SJCRH30 (cell line): ENCODE measurements around the gene PDE8A. TPM values are rescaled to one million over a fixed set of nuclear protein-coding genes. Genes with fewer than 3 reads are reported as not detected.

Experiments used
- DNase-seq, 2 experiments: peaks; one replicate each; pipeline ENCODE4 v3.0.0-alpha.2; 2015 to 2020
- H3K27ac ChIP-seq: fragments of 250-450 bp; sonication (Bioruptor Pico); 2 replicates; pipeline ENCODE4 v1.5.1; 2020; ENCODE audit warnings: mild to moderate bottlenecking, moderate library complexity
- H3K27me3 ChIP-seq: fragments of 250-450 bp; sonication (Bioruptor Pico); 2 replicates; pipeline ENCODE4 v1.5.1; 2020; ENCODE audit warnings: mild to moderate bottlenecking, moderate library complexity
- H3K36me3 ChIP-seq: fragments of 250-450 bp; sonication (Bioruptor Pico); 2 replicates; pipeline ENCODE4 v1.5.1; 2020; ENCODE audit warnings: mild to moderate bottlenecking, moderate library complexity
- H3K4me1 ChIP-seq: fragments of 250-450 bp; sonication (Bioruptor Pico); 2 replicates; pipeline ENCODE4 v1.5.1; 2020; ENCODE audit warnings: mild to moderate bottlenecking, moderate library complexity
- H3K4me3 ChIP-seq: fragments of 250-450 bp; sonication (Bioruptor Pico); 2 replicates; pipeline ENCODE4 v1.5.1; 2020; ENCODE audit warnings: mild to moderate bottlenecking, moderate library complexity
- H3K9me3 ChIP-seq: fragments of 250-450 bp; sonication (Bioruptor Pico); replicated peaks from 2 replicates; pipeline ENCODE4 v1.5.1; 2020; ENCODE audit warnings: mild to moderate bottlenecking, moderate library complexity
- total RNA-seq: library from RNA; depleted of rRNA; stranded (reverse); fragments of >200 nt; shearing (Covaris generic); gene quantifications from 2 replicates; pipeline ENCODE4 v1.2.3, GENCODE V29; 2014

Gene PDE8A
- total RNA-seq, 1 experiment from 2014 or later = 19.6 TPM

DNA sequence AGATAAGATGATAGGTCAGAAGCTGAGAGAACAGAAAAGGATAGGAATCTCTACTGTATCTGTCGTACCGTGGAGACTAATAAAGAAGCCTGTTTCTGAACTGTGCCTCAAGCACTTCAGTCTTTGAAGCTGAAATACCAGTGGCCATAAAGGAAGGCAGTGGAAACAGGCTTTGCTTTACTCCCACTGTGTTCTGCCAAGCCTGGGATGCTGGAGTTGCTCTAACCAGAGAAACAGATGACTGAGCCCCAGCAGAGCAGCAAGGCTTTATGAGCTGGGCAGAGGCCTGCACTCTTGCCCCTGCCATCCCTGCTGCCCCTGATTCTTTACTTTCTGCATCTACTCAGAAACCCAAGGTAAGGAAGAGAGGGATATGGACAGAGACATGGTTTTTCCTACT lies 89.4 kb downstream of the PDE8A start:
- Histone ChIP-seq H3K4me3 (no peak overlapping the region), H3K27me3 (no peaks in the 10 kb centered on the region), H3K4me1 (no peaks in the 10 kb centered on the region), H3K36me3 (peaks cover 3% of the 10 kb centered on the region; the same call in 1 of the 2 replicates), H3K27ac (no peak overlapping the region), H3K9me3 (no peaks in the 10 kb centered on the region)
- DNase-seq = no peak

DNA sequence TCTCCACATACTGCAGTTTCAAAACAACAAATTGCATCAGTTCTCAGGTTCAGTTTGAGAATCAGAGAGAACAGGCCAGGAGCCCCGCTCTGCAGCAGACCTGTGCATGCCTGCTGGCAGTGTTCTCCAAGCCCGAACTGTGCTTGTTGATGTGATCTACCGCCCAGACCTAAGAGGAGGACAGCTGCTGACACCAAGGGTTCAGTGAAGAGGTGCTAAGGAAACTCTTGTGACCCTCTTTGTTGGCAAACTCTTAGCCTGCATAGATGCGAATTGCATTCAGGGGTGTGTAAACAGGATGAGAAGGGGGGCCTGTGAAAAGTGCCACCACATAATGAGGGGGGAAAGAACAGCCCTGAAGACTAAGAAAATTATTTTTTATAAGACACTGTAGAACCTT lies 89.8 kb downstream of the PDE8A start:
- no peaks in the 10 kb centered on the region for H3K27me3 ChIP-seq
- peaks cover 3% of the 10 kb centered on the region; the same call in 1 of the 2 replicates for H3K36me3 ChIP-seq
- no peaks in the 10 kb centered on the region for H3K9me3 ChIP-seq
- H3K4me1 ChIP-seq = no peaks in the 10 kb centered on the region
- no peak overlapping the region for H3K27ac ChIP-seq
- no peak for DNase-seq
- no peak overlapping the region for H3K4me3 ChIP-seq

DNA sequence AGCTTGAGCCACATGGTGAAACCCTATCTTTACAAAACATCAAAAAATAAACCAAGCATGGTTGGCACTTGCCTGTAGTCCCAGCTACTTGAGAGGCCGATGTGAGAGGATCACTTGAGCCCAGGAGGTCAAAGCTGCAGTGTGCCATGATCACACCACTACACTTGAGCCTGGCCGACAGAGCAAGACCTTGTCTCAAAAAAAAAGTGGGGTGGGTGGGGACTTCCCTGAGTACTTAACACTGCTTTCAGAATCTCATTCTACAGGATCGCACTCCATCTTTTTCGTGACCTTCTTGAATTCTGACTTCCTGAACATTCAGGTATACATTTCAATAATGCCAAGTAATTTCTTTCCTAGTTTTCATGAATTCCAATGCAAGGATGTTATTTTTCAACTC lies 91.3 kb downstream of the PDE8A start:
- H3K9me3 ChIP-seq = no peaks in the 10 kb centered on the region
- no peak for DNase-seq
- H3K36me3 ChIP-seq = peaks cover 3% of the 10 kb centered on the region
- no peaks in the 10 kb centered on the region for H3K27me3 ChIP-seq
- no peak overlapping the region for H3K4me3 ChIP-seq
- H3K27ac ChIP-seq = no peak overlapping the region
- no peaks in the 10 kb centered on the region for H3K4me1 ChIP-seq

DNA sequence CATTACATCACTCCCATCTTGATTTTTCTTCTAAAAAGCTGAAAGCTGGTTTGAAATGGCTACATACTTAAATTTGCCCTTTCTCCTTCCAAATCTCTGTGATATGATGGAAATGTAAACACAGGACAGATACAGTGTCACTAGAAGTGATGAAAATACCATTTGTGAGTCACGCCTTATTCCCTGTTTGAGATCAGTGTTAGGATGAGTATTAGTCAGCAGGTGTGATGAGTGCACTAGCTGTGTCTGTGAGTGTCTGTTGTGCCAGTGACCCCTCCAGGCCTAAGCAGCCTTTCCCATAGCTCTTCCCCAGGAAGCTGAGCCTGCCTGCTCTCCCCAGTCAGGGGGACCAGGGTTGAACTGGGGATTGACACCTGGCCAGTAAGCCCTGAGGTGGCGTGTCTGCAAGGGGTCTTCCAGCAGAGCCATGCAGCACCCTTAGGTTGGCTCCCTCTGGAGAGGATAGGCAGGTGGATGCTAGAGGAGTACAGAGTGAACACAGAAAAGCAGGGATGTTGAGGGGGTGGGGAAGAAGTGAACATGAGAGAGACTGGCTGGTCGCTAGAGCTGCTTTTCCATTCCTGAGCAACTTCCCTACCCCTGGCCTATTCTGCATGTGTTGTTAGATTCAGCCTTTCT lies 92.0 kb downstream of the PDE8A start:
- DNase-seq = no peak

DNA sequence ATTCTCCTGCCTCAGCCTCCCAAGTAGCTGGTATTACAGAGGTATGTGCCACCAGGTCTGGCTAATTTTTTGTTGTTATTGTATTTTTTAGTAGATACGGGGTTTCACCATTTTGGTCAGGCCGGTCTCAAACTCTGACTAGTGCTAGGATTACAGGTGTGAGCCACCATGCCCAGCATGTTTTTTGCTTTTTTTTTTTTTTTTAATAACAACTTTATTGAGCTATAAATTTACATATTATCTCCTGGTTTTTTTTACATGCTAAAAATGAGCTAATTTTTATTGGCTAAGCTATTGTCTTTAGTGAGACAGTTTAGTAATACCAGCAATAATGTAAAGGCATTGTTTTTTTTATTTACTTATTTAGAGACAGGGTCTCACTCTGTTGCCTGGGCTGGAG lies 105.2 kb downstream of the PDE8A start:
- Histone ChIP-seq H3K36me3 (peaks cover 25% of the 10 kb centered on the region), H3K4me3 (no peak overlapping the region), H3K4me1 (no peaks in the 10 kb centered on the region)

More for the DNA sequence above, 92.0 kb downstream of the PDE8A start:
- Histone ChIP-seq H3K9me3 (no peaks in the 10 kb centered on the region), H3K4me1 (no peaks in the 10 kb centered on the region), H3K27ac (no peak overlapping the region), H3K36me3 (peaks cover 5% of the 10 kb centered on the region), H3K27me3 (no peaks in the 10 kb centered on the region), H3K4me3 (no peak overlapping the region)

DNA sequence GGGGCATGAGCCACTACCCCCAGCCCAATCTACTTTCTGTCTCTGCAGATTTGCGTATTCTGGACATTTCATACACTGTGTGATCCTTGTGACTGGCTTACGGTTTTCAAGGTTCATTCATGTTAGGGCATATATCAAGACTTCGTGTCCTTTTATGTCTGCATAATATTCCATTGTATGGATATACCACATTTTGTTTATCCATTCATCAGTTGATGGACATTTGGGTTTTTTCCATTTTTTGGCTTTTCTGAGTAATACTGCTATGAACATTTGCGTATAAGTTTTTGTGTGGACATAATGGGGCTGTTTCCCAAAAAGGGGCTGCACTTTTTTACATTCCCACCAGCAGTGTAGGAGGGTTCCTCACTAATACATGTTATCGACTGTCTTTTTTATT lies 106.6 kb downstream of the PDE8A start:
- no peaks in the 10 kb centered on the region for H3K9me3 ChIP-seq
- no peak overlapping the region for H3K4me3 ChIP-seq
- H3K27ac ChIP-seq = no peak overlapping the region
- no peaks in the 10 kb centered on the region for H3K27me3 ChIP-seq
- no peaks in the 10 kb centered on the region for H3K4me1 ChIP-seq
- H3K36me3 ChIP-seq = peaks cover 25% of the 10 kb centered on the region
- DNase-seq = no peak

More for the DNA sequence above, 105.2 kb downstream of the PDE8A start:
- DNase-seq = no peak
- Histone ChIP-seq H3K27me3 (no peaks in the 10 kb centered on the region), H3K27ac (no peak overlapping the region), H3K9me3 (no peaks in the 10 kb centered on the region)

DNA sequence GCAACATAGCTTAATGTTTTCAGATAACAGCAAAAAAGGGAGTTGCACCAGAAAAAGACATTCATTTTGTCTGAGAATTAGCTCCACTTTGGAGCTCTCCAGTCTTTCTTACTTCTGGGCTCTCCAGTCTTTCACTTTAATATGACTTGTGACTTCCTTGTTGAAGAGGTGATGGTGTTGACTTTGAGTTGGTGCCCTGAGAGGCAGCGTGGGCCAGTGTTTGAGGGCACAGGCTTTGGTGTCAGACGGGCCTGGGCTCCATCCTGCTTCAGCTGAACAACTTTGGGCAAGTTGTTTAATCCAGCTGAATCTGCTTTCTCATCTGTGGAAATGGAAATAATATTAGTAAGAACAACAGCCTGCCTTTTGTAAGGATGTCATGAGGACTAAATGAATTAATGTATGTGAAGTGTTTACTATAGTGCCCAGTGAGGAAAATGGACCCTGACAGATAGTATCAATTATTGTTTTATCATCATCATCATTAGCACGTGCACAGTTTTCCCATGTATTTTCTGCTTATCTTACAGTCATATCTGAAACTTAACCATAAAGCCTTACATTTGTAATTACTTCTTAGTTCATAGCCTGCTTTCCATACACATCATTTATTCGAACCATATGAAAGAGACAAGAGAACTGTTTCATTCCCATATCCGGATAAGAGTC lies 108.4 kb downstream of the PDE8A start:
- no peak overlapping the region for H3K4me3 ChIP-seq
- H3K27ac ChIP-seq = no peak overlapping the region
- H3K27me3 ChIP-seq = no peaks in the 10 kb centered on the region
- H3K9me3 ChIP-seq = no peaks in the 10 kb centered on the region
- DNase-seq = no peak
- H3K36me3 ChIP-seq = peaks cover 25% of the 10 kb centered on the region
- H3K4me1 ChIP-seq = no peaks in the 10 kb centered on the region

DNA sequence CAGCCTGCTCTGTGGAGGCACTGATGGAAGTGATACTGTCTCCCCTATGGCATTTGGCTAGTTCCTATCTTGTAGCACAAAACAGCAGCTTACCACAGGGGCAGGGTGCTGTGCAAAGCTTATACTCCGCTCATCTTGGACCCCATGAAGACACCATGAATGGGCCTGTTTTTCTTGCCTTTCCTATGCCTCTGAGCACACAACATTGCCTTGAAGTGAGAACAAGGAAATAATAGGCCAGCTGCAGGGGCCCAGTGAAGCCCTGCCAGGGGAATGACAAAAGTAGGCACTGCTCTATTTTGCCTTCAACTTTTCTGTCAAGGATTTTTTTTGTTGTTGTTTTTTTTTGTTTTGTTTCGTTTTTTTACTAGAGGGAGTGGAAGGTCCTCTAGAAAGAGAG lies 110.3 kb downstream of the PDE8A start:
- H3K27me3 ChIP-seq = no peaks in the 10 kb centered on the region
- H3K4me1 ChIP-seq = no peaks in the 10 kb centered on the region
- H3K27ac ChIP-seq = no peak overlapping the region
- H3K9me3 ChIP-seq = no peaks in the 10 kb centered on the region
- no peak overlapping the region for H3K4me3 ChIP-seq
- peaks cover 22% of the 10 kb centered on the region for H3K36me3 ChIP-seq
- DNase-seq = no peak

DNA sequence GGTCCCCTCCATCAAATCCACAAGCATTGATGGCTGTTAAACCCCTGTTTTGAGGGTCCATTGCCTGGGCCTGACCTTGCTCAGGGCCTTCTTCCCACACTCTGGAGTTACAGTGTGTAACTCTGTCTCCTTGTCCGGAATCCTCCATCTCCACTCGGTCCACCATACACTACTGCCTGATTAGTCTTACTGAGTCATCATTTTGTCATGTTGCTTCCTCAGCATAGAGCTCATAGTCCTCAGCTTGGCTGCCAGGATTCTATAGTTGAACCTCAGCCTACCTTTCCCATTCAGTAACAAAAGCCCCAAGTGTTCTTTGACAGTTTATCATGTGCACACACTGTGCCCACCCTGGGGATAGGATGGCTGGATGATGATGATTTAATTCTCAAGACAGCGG lies 113.0 kb downstream of the PDE8A start:
- DNase-seq = no peak
- H3K36me3 ChIP-seq = peaks cover 10% of the 10 kb centered on the region
- no peak overlapping the region for H3K27ac ChIP-seq
- no peak overlapping the region for H3K4me3 ChIP-seq
- no peaks in the 10 kb centered on the region for H3K9me3 ChIP-seq
- no peaks in the 10 kb centered on the region for H3K4me1 ChIP-seq
- H3K27me3 ChIP-seq = no peaks in the 10 kb centered on the region

DNA sequence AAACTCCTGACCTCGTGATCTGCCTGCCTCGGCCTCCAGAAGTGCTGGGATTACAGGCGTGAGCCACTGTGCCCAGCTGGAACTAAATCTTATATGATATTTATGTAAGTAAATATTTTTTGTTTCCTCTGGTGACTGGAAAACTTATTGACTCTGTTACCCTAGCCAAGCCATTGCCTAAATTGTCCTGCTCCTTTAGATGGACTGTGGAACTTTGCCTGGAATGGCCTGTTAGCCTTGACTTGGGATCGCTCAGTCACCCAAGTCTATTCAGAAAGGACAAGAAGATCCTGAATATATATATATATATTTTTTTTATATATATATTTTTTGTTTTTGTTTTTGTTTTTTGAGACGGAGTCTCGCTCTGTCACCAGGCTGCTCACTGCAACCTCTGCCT lies 113.9 kb downstream of the PDE8A start:
- DNase-seq = no peak

DNA sequence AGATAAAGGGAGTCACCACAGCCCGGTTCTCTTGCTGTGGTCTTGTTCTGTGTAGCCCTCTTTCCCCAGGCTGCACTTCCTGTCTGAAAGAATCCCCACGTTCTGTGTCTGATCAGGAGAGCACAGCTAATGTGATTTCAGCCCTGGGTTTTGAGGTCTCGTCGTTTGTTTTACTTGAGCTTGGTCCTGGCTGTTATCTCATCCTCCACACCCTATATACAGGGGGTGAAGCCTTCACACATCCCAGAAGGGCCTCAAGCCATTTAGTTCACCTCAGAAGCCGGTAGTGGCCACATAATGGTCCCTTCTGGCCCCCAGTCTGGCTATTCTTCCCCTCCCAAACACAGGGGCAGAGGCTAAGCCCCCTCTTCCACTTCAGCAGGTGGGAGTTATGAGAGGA lies 115.6 kb downstream of the PDE8A start:
- Histone ChIP-seq H3K27me3 (no peaks in the 10 kb centered on the region), H3K4me3 (no peak overlapping the region), H3K27ac (no peak overlapping the region), H3K36me3 (peaks cover 3% of the 10 kb centered on the region; the same call in 1 of the 2 replicates), H3K4me1 (no peaks in the 10 kb centered on the region), H3K9me3 (no peaks in the 10 kb centered on the region)
- no peak for DNase-seq

More for the DNA sequence above, 113.9 kb downstream of the PDE8A start:
- Histone ChIP-seq H3K4me3 (no peak overlapping the region), H3K27ac (no peak overlapping the region), H3K27me3 (no peaks in the 10 kb centered on the region), H3K4me1 (no peaks in the 10 kb centered on the region), H3K9me3 (no peaks in the 10 kb centered on the region), H3K36me3 (peaks cover 6% of the 10 kb centered on the region; the same call in 1 of the 2 replicates)

DNA sequence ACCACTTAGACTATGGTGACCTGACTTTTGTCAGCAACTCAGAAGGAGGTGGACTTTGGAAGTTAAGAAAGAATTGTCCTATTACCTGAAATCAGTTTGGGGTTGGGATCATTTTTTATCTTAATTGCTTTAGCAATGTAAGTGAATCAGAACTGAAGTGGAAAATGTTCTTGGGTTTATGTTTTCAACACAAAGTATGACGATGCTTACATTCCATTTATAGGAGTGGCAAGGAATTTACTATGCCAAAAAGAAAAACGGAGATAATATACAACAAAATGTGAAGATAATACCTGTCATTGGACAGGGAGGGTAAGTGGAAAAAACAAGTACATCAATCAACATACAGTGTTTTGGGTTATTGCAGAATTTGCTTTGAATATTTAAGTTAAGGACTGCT lies 116.1 kb downstream of the PDE8A start:
- H3K36me3 ChIP-seq = peaks cover 3% of the 10 kb centered on the region; the same call in 1 of the 2 replicates
- H3K27ac ChIP-seq = no peak overlapping the region
- H3K4me1 ChIP-seq = no peaks in the 10 kb centered on the region
- DNase-seq = no peak
- H3K4me3 ChIP-seq = no peak overlapping the region
- H3K9me3 ChIP-seq = no peaks in the 10 kb centered on the region
- no peaks in the 10 kb centered on the region for H3K27me3 ChIP-seq

DNA sequence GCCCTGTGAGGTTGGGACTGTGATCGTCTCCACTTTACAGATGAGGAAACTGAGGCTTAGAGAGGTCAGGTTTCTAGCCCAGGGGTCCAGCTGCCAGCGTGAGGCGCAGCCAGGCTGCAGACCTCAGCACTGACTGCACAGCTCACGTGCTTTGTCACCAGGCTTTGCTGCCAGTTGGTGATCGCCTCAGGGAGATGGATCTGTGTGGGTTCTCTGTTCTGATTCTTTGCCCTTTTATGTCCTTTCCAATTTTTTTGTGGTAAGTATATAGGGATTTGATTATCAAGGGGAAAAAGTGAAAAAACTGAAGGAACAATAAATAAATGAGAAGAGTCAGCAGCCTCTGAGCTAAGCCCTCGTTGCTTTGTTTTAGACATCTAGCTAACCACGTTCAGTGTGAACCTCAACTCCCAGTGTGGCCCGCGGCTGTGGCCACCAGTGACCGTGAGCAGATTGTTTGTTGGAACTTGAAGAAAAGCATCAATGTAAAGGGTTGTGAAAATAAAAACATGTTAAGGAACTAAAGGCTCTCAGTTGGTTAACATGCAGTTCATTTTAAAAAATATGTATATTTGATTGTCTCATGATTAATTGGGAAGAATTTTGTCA lies 117.6 kb downstream of the PDE8A start:
- no peak for DNase-seq
- no peaks in the 10 kb centered on the region for H3K27me3 ChIP-seq
- H3K4me1 ChIP-seq = no peaks in the 10 kb centered on the region

DNA sequence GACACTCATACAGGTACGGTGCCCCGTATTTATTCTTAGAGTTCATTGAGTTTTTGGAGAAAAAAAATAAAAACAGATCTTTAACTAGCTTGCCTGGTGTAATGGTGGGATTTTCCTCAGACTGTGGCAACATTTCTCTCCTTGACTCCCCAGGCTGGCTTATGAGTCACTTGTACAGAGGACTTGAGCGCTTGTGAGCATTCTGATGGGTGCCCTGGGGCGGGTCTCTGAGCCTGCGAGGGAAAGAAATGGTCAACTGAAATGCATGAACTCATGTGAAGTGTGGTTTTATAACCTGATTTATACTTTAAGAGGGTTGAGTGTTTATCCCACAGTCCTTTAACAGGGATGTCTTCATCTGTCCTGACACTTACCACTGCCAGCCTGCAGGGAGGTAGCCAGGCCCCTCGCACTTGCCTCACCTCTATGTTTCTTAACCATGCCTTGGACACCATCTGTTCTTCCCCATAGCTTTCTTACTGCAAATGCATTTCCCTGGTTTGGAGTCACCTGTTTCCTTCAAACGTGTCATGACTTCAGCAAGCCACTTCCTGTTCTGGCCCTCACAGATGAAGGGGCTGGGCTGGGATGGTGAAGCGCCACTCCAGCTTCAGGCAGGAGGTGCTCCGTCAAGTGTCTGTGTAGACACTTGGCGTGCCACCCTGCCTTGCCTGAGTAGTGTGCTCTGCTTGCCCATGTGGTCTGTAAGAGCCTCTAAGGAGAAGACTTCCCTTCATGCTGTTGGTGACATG lies 118.7 kb downstream of the PDE8A start:
- H3K27ac ChIP-seq = no peak overlapping the region
- no peaks in the 10 kb centered on the region for H3K9me3 ChIP-seq
- H3K4me1 ChIP-seq = no peaks in the 10 kb centered on the region
- H3K4me3 ChIP-seq = no peak overlapping the region
- H3K36me3 ChIP-seq = peaks cover 3% of the 10 kb centered on the region; the same call in 1 of the 2 replicates
- DNase-seq = no peak
- no peaks in the 10 kb centered on the region for H3K27me3 ChIP-seq

More for the DNA sequence above, 117.6 kb downstream of the PDE8A start:
- H3K9me3 ChIP-seq = no peaks in the 10 kb centered on the region
- no peak overlapping the region for H3K27ac ChIP-seq
- H3K4me3 ChIP-seq = no peak overlapping the region
- peaks cover 3% of the 10 kb centered on the region; the same call in 1 of the 2 replicates for H3K36me3 ChIP-seq

DNA sequence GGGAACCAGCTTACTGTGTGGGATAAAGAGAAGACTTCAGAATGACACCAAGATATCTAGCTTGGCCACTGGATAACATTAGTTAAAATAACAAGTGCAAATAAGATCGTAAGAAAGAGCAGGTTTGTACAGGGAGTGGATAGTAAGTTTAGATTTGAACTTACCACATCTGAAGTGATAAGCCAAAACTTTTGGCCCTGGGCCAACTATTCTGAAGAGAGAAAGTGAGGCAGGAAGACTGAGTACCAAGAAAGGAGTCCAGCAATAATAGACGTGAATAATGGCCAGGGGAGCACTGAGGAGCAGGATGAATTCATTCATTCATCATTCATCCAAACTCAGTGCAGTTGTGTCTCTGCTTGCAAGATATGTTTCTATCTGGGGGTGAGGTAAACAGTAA lies 122.9 kb downstream of the PDE8A start:
- no peak for DNase-seq
- Histone ChIP-seq H3K27me3 (no peaks in the 10 kb centered on the region), H3K4me1 (no peaks in the 10 kb centered on the region), H3K4me3 (no peak overlapping the region), H3K27ac (no peak overlapping the region), H3K36me3 (no peaks in the 10 kb centered on the region), H3K9me3 (no peaks in the 10 kb centered on the region)
